ENCODE data around the gene SAMD4A. TPM values are rescaled to one million over a fixed set of nuclear protein-coding genes. Genes with fewer than 3 reads are reported as not detected.

SAMD4A gene
- total RNA-seq, 1 donor from 2014 or later: 14.4 TPM

GRCh38 chr14:54787261-54787660 lies 220.3 kb downstream of the SAMD4A start:
- Mint-ChIP-seq H3K9me3 (no peaks in the 10 kb centered on the region), H3K27ac (no peak overlapping the region), H3K27me3 (no peaks in the 10 kb centered on the region), H3K36me3 (peaks cover 7% of the 10 kb centered on the region), H3K4me1 (ENCODE audit: unreplicated experiment) (no peaks in the 10 kb centered on the region), H3K4me3 (no peak overlapping the region)
- no peak for DNase-seq (ENCODE audit: extremely low spot score, unreplicated experiment)
- no peak for TF ChIP-seq CTCF (conservative IDR thresholded peaks at IDR 0.05)

GRCh38 chr14:54788701-54789100 lies 221.8 kb downstream of the SAMD4A start:
- Mint-ChIP-seq H3K9me3 (no peaks in the 10 kb centered on the region), H3K4me1 (ENCODE audit: unreplicated experiment) (no peaks in the 10 kb centered on the region), H3K27ac (no peak overlapping the region), H3K27me3 (no peaks in the 10 kb centered on the region), H3K4me3 (no peak overlapping the region), H3K36me3 (peaks cover 3% of the 10 kb centered on the region)
- DNase-seq (ENCODE audit: extremely low spot score, unreplicated experiment): no peak
- no peak for TF ChIP-seq CTCF (conservative IDR thresholded peaks at IDR 0.05)

GRCh38 chr14:54789166-54789565 lies 222.2 kb downstream of the SAMD4A start:
- no peaks in the 10 kb centered on the region for H3K36me3 Mint-ChIP-seq
- H3K27me3 Mint-ChIP-seq: no peaks in the 10 kb centered on the region
- no peaks in the 10 kb centered on the region for H3K9me3 Mint-ChIP-seq
- no peak for TF ChIP-seq CTCF (conservative IDR thresholded peaks at IDR 0.05)
- H3K27ac Mint-ChIP-seq: no peak overlapping the region
- H3K4me1 Mint-ChIP-seq (ENCODE audit: unreplicated experiment): no peaks in the 10 kb centered on the region
- H3K4me3 Mint-ChIP-seq: no peak overlapping the region
- no peak for DNase-seq (ENCODE audit: extremely low spot score, unreplicated experiment)

- TF ChIP-seq CTCF (conservative IDR thresholded peaks at IDR 0.05): no peak
- Mint-ChIP-seq H3K36me3 (no peaks in the 10 kb centered on the region), H3K4me1 (ENCODE audit: unreplicated experiment) (no peaks in the 10 kb centered on the region), H3K4me3 (no peak overlapping the region), H3K9me3 (no peaks in the 10 kb centered on the region), H3K27me3 (no peaks in the 10 kb centered on the region), H3K27ac (no peak overlapping the region)
- no peak for DNase-seq (ENCODE audit: extremely low spot score, unreplicated experiment)
Measured at GRCh38 chr14:54789781-54790480, 223.0 kb downstream of the SAMD4A start.

GRCh38 chr14:54791001-54791400 lies 224.1 kb downstream of the SAMD4A start:
- TF ChIP-seq CTCF (conservative IDR thresholded peaks at IDR 0.05): no peak
- DNase-seq (ENCODE audit: extremely low spot score, unreplicated experiment): no peak
- Mint-ChIP-seq H3K4me1 (ENCODE audit: unreplicated experiment) (no peaks in the 10 kb centered on the region), H3K36me3 (no peaks in the 10 kb centered on the region), H3K27ac (no peak overlapping the region), H3K4me3 (no peak overlapping the region), H3K27me3 (no peaks in the 10 kb centered on the region), H3K9me3 (no peaks in the 10 kb centered on the region)
